ENCODE measurements around the gene LRRC71. TPM values are rescaled to one million over a fixed set of nuclear protein-coding genes. Genes with fewer than 3 reads are reported as not detected.

Gene LRRC71
- polyA plus RNA-seq, 3 donors = not detected

DNA sequence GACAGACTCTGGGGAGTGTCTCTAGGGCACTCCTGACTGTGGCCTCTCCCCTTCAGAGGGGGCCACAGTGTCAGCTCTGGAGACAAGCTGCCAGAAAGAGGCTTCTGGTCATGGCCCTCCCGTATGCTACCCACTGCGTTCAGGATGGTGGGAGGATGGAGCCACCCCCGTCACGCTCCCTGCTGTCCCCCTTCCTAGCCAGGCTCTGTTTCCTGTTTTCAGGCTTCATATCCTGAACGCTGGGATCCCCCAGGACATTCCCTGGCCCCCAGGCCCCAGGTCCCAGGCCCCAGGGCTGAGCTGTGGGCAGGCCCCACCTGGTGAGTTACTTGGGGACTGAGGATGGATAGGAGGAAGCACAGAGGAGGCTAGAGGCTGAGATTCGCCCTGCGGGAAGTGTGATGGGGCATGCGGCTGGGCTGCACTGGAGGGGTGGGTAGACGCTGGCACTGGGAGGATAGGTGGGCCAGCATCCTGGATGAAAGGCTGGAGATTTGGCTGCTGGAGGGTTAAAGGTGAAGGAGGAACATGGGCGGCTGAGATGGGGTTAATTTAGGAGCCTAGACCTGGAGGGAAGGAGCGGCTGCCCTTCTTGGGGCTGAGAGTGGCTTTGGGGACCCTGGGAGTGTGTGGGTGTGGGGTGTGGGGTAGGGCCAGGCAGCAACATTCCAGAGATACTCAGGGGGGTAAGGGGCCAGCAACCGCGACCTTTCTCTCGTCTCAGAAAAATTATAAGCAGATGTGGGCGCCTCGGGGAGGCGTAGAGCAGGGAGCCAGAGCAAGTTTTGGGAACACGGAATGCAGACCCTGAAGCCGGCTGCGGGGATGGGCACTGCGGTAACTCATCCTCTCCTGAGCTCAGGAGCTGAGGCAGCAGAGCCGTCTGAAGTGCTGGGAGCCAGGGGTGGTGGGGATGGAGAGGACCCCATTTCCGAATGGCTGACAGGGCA, 18.2 kb upstream of the LRRC71 start:
- H3K79me2 ChIP-seq (ENCODE audit: insufficient read depth, low read length) = no peaks in the 10 kb centered on the region
- H3K27me3 ChIP-seq (ENCODE audit: control insufficient read depth in 2 of 2, insufficient read depth in 2 of 2, low read length in 2 of 2) = no peaks in the 10 kb centered on the region
- Mint-ChIP-seq H3K36me3 (no peaks in the 10 kb centered on the region), H3K27ac (peak overlapping the region in 1 of 7 donors; percentile 26), H3K9me3 (peaks cover 0 to 3% (median 0%) of the 10 kb centered on the region in 7 donors), H3K4me1 (peaks cover 25% of the 10 kb centered on the region), H3K4me3 (no peak overlapping the region), H3K27me3 (ENCODE audit: low read depth in 3 of 3) (peaks cover 8 to 16% (median 9%) of the 10 kb centered on the region in 3 donors)
- 94% methylated on average over 21 of the region's 23 CpGs for WGBS (ENCODE audit: insufficient coverage)
- H3K9me3 ChIP-seq (replicated peaks in 1 of 2; ENCODE audit: control insufficient read depth in 1 of 2, insufficient read depth in 1 of 2, low read length in 2 of 2) = no peaks in the 10 kb centered on the region
- H3K36me3 ChIP-seq (replicated peaks in 1 of 2; ENCODE audit: control insufficient read depth in 1 of 2, insufficient read depth in 2 of 2, low read length in 2 of 2) = no peaks in the 10 kb centered on the region
- H4K20me1 ChIP-seq (ENCODE audit: insufficient read depth, low read length) = no peaks in the 10 kb centered on the region
- no peak overlapping the region for H2AFZ ChIP-seq (ENCODE audit: insufficient read depth, low read depth, low read length, poor library complexity, severe bottlenecking)
- DNase-seq = no peak
- peaks cover 10 to 13% of the 10 kb centered on the region in 2 donors for H3K4me1 ChIP-seq (ENCODE audit: control insufficient read depth in 1 of 2, insufficient read depth in 2 of 2, low read length in 2 of 2)
- TF ChIP-seq, protein P1, sequence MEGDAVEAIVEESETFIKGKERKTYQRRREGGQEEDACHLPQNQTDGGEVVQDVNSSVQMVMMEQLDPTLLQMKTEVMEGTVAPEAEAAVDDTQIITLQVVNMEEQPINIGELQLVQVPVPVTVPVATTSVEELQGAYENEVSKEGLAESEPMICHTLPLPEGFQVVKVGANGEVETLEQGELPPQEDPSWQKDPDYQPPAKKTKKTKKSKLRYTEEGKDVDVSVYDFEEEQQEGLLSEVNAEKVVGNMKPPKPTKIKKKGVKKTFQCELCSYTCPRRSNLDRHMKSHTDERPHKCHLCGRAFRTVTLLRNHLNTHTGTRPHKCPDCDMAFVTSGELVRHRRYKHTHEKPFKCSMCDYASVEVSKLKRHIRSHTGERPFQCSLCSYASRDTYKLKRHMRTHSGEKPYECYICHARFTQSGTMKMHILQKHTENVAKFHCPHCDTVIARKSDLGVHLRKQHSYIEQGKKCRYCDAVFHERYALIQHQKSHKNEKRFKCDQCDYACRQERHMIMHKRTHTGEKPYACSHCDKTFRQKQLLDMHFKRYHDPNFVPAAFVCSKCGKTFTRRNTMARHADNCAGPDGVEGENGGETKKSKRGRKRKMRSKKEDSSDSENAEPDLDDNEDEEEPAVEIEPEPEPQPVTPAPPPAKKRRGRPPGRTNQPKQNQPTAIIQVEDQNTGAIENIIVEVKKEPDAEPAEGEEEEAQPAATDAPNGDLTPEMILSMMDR (IDR thresholded peaks at IDR 0.05) = no peak
- no peak overlapping the region for H3K27ac ChIP-seq (ENCODE audit: low read depth in 1 of 2, low read length in 2 of 2)
- no peak overlapping the region for H3K4me3 ChIP-seq (replicated peaks in 1 of 3; ENCODE audit: low read depth in 2 of 3, low read length in 3 of 3)
- intact Hi-C loops (cut with micrococcal nuclease) = no loop called here
- no peak overlapping the region for H3K9ac ChIP-seq (ENCODE audit: insufficient read depth, low read length, poor library complexity, severe bottlenecking)
- no peak overlapping the region for H3K4me2 ChIP-seq (replicated peaks; ENCODE audit: extremely low read depth, low read length, poor library complexity, severe bottlenecking)

- Histone ChIP-seq H3K9ac (ENCODE audit: insufficient read depth, low read length, poor library complexity, severe bottlenecking) (no peak overlapping the region), H3K36me3 (replicated peaks in 1 of 2; ENCODE audit: control insufficient read depth in 1 of 2, insufficient read depth in 2 of 2, low read length in 2 of 2) (no peaks in the 10 kb centered on the region), H2AFZ (ENCODE audit: insufficient read depth, low read depth, low read length, poor library complexity, severe bottlenecking) (no peak overlapping the region), H3K4me2 (replicated peaks; ENCODE audit: extremely low read depth, low read length, poor library complexity, severe bottlenecking) (no peak overlapping the region), H3K27me3 (ENCODE audit: control insufficient read depth in 2 of 2, insufficient read depth in 2 of 2, low read length in 2 of 2) (no peaks in the 10 kb centered on the region), H3K27ac (ENCODE audit: low read depth in 1 of 2, low read length in 2 of 2) (no peak overlapping the region), H3K9me3 (replicated peaks in 1 of 2; ENCODE audit: control insufficient read depth in 1 of 2, insufficient read depth in 1 of 2, low read length in 2 of 2) (no peaks in the 10 kb centered on the region), H3K4me1 (ENCODE audit: control insufficient read depth in 1 of 2, insufficient read depth in 2 of 2, low read length in 2 of 2) (peaks cover 8 to 12% of the 10 kb centered on the region in 2 donors), H4K20me1 (ENCODE audit: insufficient read depth, low read length) (no peaks in the 10 kb centered on the region), H3K4me3 (replicated peaks in 1 of 3; ENCODE audit: low read depth in 2 of 3, low read length in 3 of 3) (no peak overlapping the region), H3K79me2 (ENCODE audit: insufficient read depth, low read length) (no peaks in the 10 kb centered on the region)
- 95% methylated on average over 12 of the region's 15 CpGs for WGBS (ENCODE audit: insufficient coverage)
- DNase-seq = no peak
- TF ChIP-seq, protein P1 (IDR thresholded peaks at IDR 0.05) = no peak
- peaks cover 0 to 3% (median 0%) of the 10 kb centered on the region in 7 donors for H3K9me3 Mint-ChIP-seq
- peaks cover 6 to 10% (median 7%) of the 10 kb centered on the region in 3 donors for H3K27me3 Mint-ChIP-seq (ENCODE audit: low read depth in 3 of 3)
- peaks cover 19% of the 10 kb centered on the region for H3K4me1 Mint-ChIP-seq
- no peak overlapping the region for H3K4me3 Mint-ChIP-seq
- no peak overlapping the region for H3K27ac Mint-ChIP-seq
- intact Hi-C loops (cut with micrococcal nuclease) = no loop called here
- no peaks in the 10 kb centered on the region for H3K36me3 Mint-ChIP-seq
Observed at GRCh38 chr1:156903328-156904091, 16.9 kb upstream of the LRRC71 start.
